GM21423 (cell line): Measurements from ENCODE around the gene INTS6.
A peak's percentile ranks its signal among the peaks of the same experiment; 100 is the strongest.

Experiments
- ATAC-seq: cut with Tn5 transposase; IDR thresholded peaks from one replicate; pipeline ENCODE4 v1.9.1; 2021; ENCODE audit warnings: mild to moderate bottlenecking, moderate library complexity; ENCODE audit not compliant: unreplicated experiment

INTS6 gene

GRCh38 chr13:51347099-51347498 lies 105.7 kb downstream of the INTS6 start:
- no peak for ATAC-seq

- no peak for ATAC-seq
Observed at GRCh38 chr13:51346397-51346796, 106.4 kb downstream of the INTS6 start.

- ATAC-seq = no peak
Observed at GRCh38 chr13:51343475-51343874, 109.4 kb downstream of the INTS6 start.

- no peak for ATAC-seq
Observed at GRCh38 chr13:51342706-51343105, 110.1 kb downstream of the INTS6 start.

GRCh38 chr13:51341791-51342190 lies 111.0 kb downstream of the INTS6 start:
- ATAC-seq = no peak

GRCh38 chr13:51341232-51341631 lies 111.6 kb downstream of the INTS6 start:
- ATAC-seq = no peak

GRCh38 chr13:51339952-51340732 lies 112.7 kb downstream of the INTS6 start:
- no peak for ATAC-seq

GRCh38 chr13:51339354-51339753 lies 113.5 kb downstream of the INTS6 start, which contains the start of gene SERPINE3:
Gene SERPINE3 (plus strand): TSS chr13:51339691. CDS start chr13:51341092, 1,401 bp downstream.
- ATAC-seq = no peak

- no peak for ATAC-seq
Observed at GRCh38 chr13:51336746-51337145, 116.1 kb downstream of the INTS6 start.

GRCh38 chr13:51333826-51334225 lies 119.0 kb downstream of the INTS6 start:
- no peak for ATAC-seq

GRCh38 chr13:51333421-51333820 lies 119.4 kb downstream of the INTS6 start:
- ATAC-seq = no peak

- no peak for ATAC-seq
Observed at GRCh38 chr13:51332566-51333361, 120.1 kb downstream of the INTS6 start.

GRCh38 chr13:51331354-51331861 lies 121.4 kb downstream of the INTS6 start:
- peak; percentile 50 for ATAC-seq

- peak; percentile 47 for ATAC-seq
Observed at GRCh38 chr13:51330791-51331190, 122.0 kb downstream of the INTS6 start.

- ATAC-seq = no peak
Observed at GRCh38 chr13:51329606-51330005, 123.2 kb downstream of the INTS6 start.

GRCh38 chr13:51328488-51328887 lies 124.3 kb downstream of the INTS6 start:
- no peak for ATAC-seq

GRCh38 chr13:51327961-51328360 lies 124.9 kb downstream of the INTS6 start:
- no peak for ATAC-seq

GRCh38 chr13:51326777-51327176 lies 126.1 kb downstream of the INTS6 start:
- ATAC-seq = no peak

GRCh38 chr13:51325837-51326236 lies 127.0 kb downstream of the INTS6 start:
- ATAC-seq = no peak

- peak; percentile 67 for ATAC-seq
Observed at GRCh38 chr13:51324714-51325420, 128.0 kb downstream of the INTS6 start.

- no peak for ATAC-seq
Observed at GRCh38 chr13:51323824-51324511, 128.9 kb downstream of the INTS6 start.
